Gastrocnemius medialis (tissue), 4 donors: ENCODE results near the gene CMTR1. TPM values are rescaled to one million over a fixed set of nuclear protein-coding genes. Genes with fewer than 3 reads are reported as not detected.

Source experiments
- ATAC-seq, 2 donors: fragments of 150-250 bp; one replicate each; pipeline ENCODE4 v1.9.1; 2016
- DNase-seq, 2 donors: peaks; one replicate each; pipeline ENCODE4 v3.0.0-alpha.2; 2019
- H3K27ac ChIP-seq, 4 donors: fragments of 200-600 bp; sonication (generic); 1 replicate in 1 of 4; 2 replicates in 3 of 4; pipeline ENCODE4 v1.5.1; 2016 to 2018; ENCODE audit warnings: mild to moderate bottlenecking in 2 of 4, moderate library complexity in 1 of 4
- H3K27me3 ChIP-seq, 3 donors: fragments of 200-600 bp; sonication (generic) in 2 of 3; 1 replicate in 1 of 3; 2 replicates in 2 of 3; pipeline versions ENCODE4 v1.5.1 to v1.6.0; 2016 to 2019; ENCODE audit warnings: mild to moderate bottlenecking in 1 of 3, moderate library complexity in 1 of 3
- H3K36me3 ChIP-seq, 2 donors: fragments of 200-600 bp; sonication (generic) in 1 of 2; one replicate each; pipeline ENCODE4 v1.5.1; 2017 to 2018
- H3K4me1 ChIP-seq, 2 donors: fragments of 200-600 bp; sonication (generic) in 1 of 2; one replicate each; pipeline ENCODE4 v1.5.1; 2016 to 2017; ENCODE audit warnings: mild to moderate bottlenecking in 2 of 2
- H3K4me3 ChIP-seq, 4 donors: fragments of 200-600 bp; sonication (generic) in 3 of 4; 1 replicate in 1 of 4; 2 replicates in 3 of 4; pipeline ENCODE4 v1.5.1; 2016 to 2019; ENCODE audit warnings: mild to moderate bottlenecking in 2 of 4
- H3K9me3 ChIP-seq, 3 donors: fragments of 200-600 bp; sonication (generic) in 2 of 3; 1 replicate in 1 of 3; 2 replicates in 2 of 3; pipeline ENCODE4 v1.5.1; 2016 to 2019
- POLR2A ChIP-seq, 2 donors: fragments of 450-650 bp; IDR thresholded peaks; one replicate each; pipeline ENCODE4 v1.6.1; 2017; ENCODE audit warnings: antibody characterized with exemption in 2 of 2, mild to moderate bottlenecking in 2 of 2, moderate library complexity in 2 of 2
- in situ Hi-C, 4 donors: fragments of 200-750 bp; cut with MboI; loops; one replicate each; pipeline versions ENCODE4 v1.15.0 to v1.8.0; 2017; ENCODE audit warnings: low sequenced_read_pairs in 4 of 4
- intact Hi-C: fragments of 100-400 bp; cut with DNase I; formaldehyde crosslinking; loops from one replicate; pipeline ENCODE4 v1.15.1; 2023; ENCODE audit warnings: low total_unique reads
- total RNA-seq, 4 donors: library from RNA; depleted of rRNA; stranded (reverse); fragments of >200 nt; gene quantifications; one replicate each; pipeline versions ENCODE4 v1.1.0 to v1.2.3, GENCODE V29; 2016
- TF ChIP-seq, protein P1 (sequence below), 5 experiments: fragments of 450-650 bp in 3 of 5; fragments of 200-600 bp in 2 of 5; sonication (generic) in 2 of 5; IDR thresholded peaks in 4 of 5; conservative IDR thresholded peaks in 1 of 5; 1 replicate in 4 of 5; 2 replicates in 1 of 5; pipeline ENCODE4 v1.5.1; 2016 to 2019; ENCODE audit warnings: antibody characterized with exemption in 5 of 5, mild to moderate bottlenecking in 3 of 5, moderate library complexity in 3 of 5

CMTR1 gene
- total RNA-seq, 4 donors from 2014 or later: 18.2 to 34.6 (median 25.4) TPM

DNA sequence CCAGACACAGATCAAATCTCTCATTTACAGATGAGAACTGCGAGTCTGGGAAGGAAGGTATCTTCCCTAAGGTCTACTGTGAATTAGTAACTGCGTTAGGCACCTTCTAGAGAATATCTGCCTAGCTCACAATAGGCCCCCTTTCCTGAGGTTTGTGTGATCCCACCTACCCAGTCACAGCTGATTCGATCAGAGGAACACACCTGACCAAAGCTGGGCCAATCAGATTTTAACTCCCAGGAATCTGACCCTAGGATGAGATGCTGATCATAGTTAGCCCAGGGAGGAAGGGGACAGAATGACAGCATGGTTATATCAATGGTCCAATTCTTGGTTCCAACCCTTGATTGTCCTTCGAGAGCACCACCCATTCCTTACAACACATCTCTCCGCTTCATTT is 74.1 kb downstream of the CMTR1 start:
- no peaks in the 10 kb centered on the region for H3K4me1 ChIP-seq
- ATAC-seq (no peak), DNase-seq (no peak)
- TF ChIP-seq POLR2A (IDR thresholded peaks at IDR 0.05): no peak
- TF ChIP-seq, protein P1, sequence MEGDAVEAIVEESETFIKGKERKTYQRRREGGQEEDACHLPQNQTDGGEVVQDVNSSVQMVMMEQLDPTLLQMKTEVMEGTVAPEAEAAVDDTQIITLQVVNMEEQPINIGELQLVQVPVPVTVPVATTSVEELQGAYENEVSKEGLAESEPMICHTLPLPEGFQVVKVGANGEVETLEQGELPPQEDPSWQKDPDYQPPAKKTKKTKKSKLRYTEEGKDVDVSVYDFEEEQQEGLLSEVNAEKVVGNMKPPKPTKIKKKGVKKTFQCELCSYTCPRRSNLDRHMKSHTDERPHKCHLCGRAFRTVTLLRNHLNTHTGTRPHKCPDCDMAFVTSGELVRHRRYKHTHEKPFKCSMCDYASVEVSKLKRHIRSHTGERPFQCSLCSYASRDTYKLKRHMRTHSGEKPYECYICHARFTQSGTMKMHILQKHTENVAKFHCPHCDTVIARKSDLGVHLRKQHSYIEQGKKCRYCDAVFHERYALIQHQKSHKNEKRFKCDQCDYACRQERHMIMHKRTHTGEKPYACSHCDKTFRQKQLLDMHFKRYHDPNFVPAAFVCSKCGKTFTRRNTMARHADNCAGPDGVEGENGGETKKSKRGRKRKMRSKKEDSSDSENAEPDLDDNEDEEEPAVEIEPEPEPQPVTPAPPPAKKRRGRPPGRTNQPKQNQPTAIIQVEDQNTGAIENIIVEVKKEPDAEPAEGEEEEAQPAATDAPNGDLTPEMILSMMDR (IDR thresholded peaks at IDR 0.05 in 4 of 5, conservative IDR thresholded peaks at IDR 0.05 in 1 of 5): no peak
- intact Hi-C loops (no loop called here), in situ Hi-C loops (no loop called here)
- H3K4me3 ChIP-seq: no peak overlapping the region
- no peaks in the 10 kb centered on the region for H3K9me3 ChIP-seq
- H3K36me3 ChIP-seq: no peaks in the 10 kb centered on the region
- no peak overlapping the region for H3K27ac ChIP-seq
- H3K27me3 ChIP-seq: peaks cover 0 to 3% (median 3%) of the 10 kb centered on the region in 3 donors

DNA sequence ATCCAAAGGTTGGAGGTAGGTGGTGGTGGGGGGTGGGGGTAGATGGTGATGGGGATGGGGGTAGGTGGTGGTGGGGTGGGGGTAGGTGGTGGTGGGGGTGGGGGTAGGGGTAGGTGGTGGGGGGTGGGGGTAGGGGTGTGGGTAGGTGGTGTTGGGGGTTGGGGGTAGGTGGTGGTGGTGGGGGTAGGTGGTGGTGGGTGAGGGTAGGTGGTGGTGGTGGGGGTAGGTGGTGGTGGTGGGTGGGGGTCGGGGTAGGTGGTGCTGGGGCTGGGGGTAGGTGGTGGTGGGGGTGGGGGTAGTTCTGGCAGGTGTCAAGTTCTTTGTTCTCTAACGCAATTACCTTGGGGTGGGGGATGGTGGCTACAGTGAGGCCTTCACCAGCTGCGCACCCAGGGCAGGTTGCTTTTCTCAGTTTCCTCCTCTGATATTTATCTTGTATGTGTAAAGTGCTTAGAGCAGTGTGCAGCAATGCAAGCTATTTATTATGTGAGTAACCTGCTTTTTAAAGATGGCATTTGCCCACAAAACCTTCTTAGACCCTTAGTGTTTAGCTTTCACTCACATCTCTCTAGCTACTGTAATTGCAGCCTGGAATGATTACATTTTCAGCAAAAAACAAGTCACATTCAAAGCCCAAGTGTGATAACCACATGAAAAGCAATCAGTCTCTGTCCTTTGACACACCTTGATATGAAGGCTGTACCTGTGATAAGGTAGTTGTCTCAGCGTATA is 74.8 kb downstream of the CMTR1 start:
- ATAC-seq (no peak), DNase-seq (no peak)
- intact Hi-C loops (no loop called here), in situ Hi-C loops (no loop called here)
- TF ChIP-seq, protein P1 (IDR thresholded peaks at IDR 0.05 in 4 of 5, conservative IDR thresholded peaks at IDR 0.05 in 1 of 5): no peak
- Histone ChIP-seq H3K4me3 (no peak overlapping the region), H3K27me3 (peaks cover 0 to 11% (median 3%) of the 10 kb centered on the region in 3 donors), H3K27ac (no peak overlapping the region), H3K4me1 (no peaks in the 10 kb centered on the region), H3K36me3 (no peaks in the 10 kb centered on the region), H3K9me3 (no peaks in the 10 kb centered on the region)

DNA sequence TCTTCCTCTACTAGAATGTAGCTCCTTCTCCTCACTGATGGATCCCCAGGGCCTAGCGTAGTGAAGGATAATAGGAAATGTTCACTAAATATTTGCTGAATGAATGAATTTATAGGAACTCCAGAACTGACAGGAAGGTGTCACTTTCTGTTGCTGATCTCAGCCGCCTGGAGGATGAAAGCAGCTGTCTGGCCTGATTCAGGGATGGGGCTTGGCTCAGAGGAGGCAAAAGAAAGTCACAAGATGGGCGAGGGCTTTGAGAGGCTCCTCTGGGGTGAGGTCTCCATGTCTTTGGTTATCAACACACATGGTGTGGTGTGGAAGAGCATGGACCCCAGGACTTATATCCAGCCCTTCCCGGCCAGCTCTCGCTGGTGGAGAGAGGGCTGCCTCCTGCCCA is 78.2 kb downstream of the CMTR1 start:
- Histone ChIP-seq H3K9me3 (no peaks in the 10 kb centered on the region), H3K27ac (no peak overlapping the region), H3K4me3 (no peak overlapping the region), H3K36me3 (no peaks in the 10 kb centered on the region), H3K27me3 (peaks cover 8 to 29% (median 19%) of the 10 kb centered on the region in 3 donors), H3K4me1 (no peaks in the 10 kb centered on the region)
- intact Hi-C loops: no loop called here
- DNase-seq (no peak), ATAC-seq (no peak)
- in situ Hi-C loops: no loop called here
- TF ChIP-seq, protein P1 (IDR thresholded peaks at IDR 0.05 in 4 of 5, conservative IDR thresholded peaks at IDR 0.05 in 1 of 5): no peak
- no peak for TF ChIP-seq POLR2A (IDR thresholded peaks at IDR 0.05)

DNA sequence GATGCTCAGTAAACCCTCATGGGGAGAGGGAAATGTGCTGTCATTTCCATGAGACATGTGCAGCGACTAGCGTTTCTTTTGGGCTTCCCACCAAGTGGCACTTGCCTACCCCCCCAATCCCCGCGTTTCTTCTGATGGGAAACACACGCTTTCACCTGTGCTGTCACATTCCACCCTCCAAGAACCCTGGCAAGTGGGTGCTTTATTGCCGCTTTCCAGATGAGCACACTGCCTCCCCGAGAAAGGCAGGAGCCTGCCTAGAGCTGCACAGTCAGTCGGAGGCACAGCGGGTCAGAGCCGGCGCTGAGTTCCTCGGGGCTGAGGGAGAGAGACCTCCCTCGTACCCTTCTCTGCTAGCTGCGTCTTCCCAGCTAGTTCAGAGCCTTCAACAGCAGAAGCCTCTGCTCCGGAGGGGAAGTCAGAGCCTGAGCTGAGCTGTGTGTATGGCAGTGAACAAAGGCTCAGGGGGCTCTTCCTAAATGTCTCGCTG is 78.9 kb downstream of the CMTR1 start:
- in situ Hi-C loops (no loop called here), intact Hi-C loops (no loop called here)
- TF ChIP-seq, protein P1 (IDR thresholded peaks at IDR 0.05 in 4 of 5, conservative IDR thresholded peaks at IDR 0.05 in 1 of 5): no peak
- H3K4me1 ChIP-seq: no peaks in the 10 kb centered on the region
- no peaks in the 10 kb centered on the region for H3K9me3 ChIP-seq
- H3K36me3 ChIP-seq: no peaks in the 10 kb centered on the region
- no peak overlapping the region for H3K4me3 ChIP-seq
- ATAC-seq: no peak
- no peak overlapping the region for H3K27ac ChIP-seq
- no peak for DNase-seq
- H3K27me3 ChIP-seq: peaks cover 8 to 29% (median 19%) of the 10 kb centered on the region in 3 donors
